Left kidney (tissue), 8 donors: ENCODE data around the gene TMSB4Y. TPM values are rescaled to one million over a fixed set of nuclear protein-coding genes. Genes with fewer than 3 reads are reported as not detected.

Experiments
- DNase-seq: peaks from one replicate; pipeline ENCODE4 v3.0.0-alpha.2; 2013
- long read RNA-seq, 8 donors: transcript quantifications; one replicate each; lab custom pipeline, GENCODE V29; 2026
- polyA plus RNA-seq: library from polyadenylated mRNA; unstranded; fragments of 120-200 nt; gene quantifications from one replicate; pipeline ENCODE4 v1.2.1, GENCODE V29; 2013; ENCODE audit not compliant: insufficient read length

Gene TMSB4Y
- 5.5 TPM for polyA plus RNA-seq
- long read RNA-seq, donor 1 = 0 reads
- long read RNA-seq, donor 2 = 0 reads
- long read RNA-seq, donor 3, partial matches to known transcripts = 0 of 2 reads
- long read RNA-seq, donor 3, other reads (novel, unspliced or antisense) = 0 of 2 reads
- long read RNA-seq, donor 4 = 0 reads
- long read RNA-seq, donor 5, partial matches to known transcripts = 0 of 3 reads
- long read RNA-seq, donor 5, other reads (novel, unspliced or antisense) = 0 of 3 reads
- long read RNA-seq, donor 6 = 0 reads
- long read RNA-seq, donor 7, partial matches to known transcripts = 0 of 2 reads
- long read RNA-seq, donor 7, other reads (novel, unspliced or antisense) = 0 of 2 reads
- long read RNA-seq, donor 8 = 0 reads

- no peak for DNase-seq
These were observed at the start of gene TMSB4Y for GRCh38 chrY:13703568-13703968. Gene TMSB4Y, plus strand, starts transcription at chrY:13703899.

- DNase-seq = no peak
These were observed 39.5 kb upstream of the TMSB4Y start for GRCh38 chrY:13664162-13664561.

GRCh38 chrY:13671122-13671521 lies 32.6 kb upstream of the TMSB4Y start:
- DNase-seq = no peak

- DNase-seq = no peak
These were observed 1.4 kb upstream of the TMSB4Y start for GRCh38 chrY:13702276-13702675.

GRCh38 chrY:13704121-13704930 lies 627 bp downstream of the TMSB4Y start:
- no peak for DNase-seq

- DNase-seq = no peak
These were observed 1.5 kb downstream of the TMSB4Y start for GRCh38 chrY:13705197-13705596.

- DNase-seq = no peak
These were observed 4.3 kb downstream of the TMSB4Y start for GRCh38 chrY:13708038-13708437.

- no peak for DNase-seq
These were observed 15.3 kb downstream of the TMSB4Y start for GRCh38 chrY:13718996-13719395.

GRCh38 chrY:13729517-13729916 lies 25.8 kb downstream of the TMSB4Y start:
- no peak for DNase-seq

GRCh38 chrY:13738618-13739017 lies 34.9 kb downstream of the TMSB4Y start:
- DNase-seq = no peak

- DNase-seq = no peak
These were observed 47.8 kb downstream of the TMSB4Y start for GRCh38 chrY:13751289-13752071.

- DNase-seq = no peak
These were observed 51.0 kb downstream of the TMSB4Y start for GRCh38 chrY:13754661-13755060.

Other genes with a start within 250 kb of the TMSB4Y start
- 29.5 TPM for gene UTY, start 223.9 kb upstream of the TMSB4Y start, polyA plus RNA-seq